Stimulated activated CD8-positive, alpha-beta memory T cell treated with anti-CD3 and anti-CD28 coated beads, Interleukin-7, amount 100 ng/mL, for 24 hours (primary cell): ENCODE data around the gene HK3.
"Not testable (repeated sequence)": the region's sequence is repeated elsewhere in the genome, so short reads cannot be mapped to it uniquely, and the experiment has no call there.

Source experiments
- DNase-seq: peaks from one replicate; pipeline ENCODE4 v3.0.0-alpha.2; 2020; ENCODE audit warnings: low read depth

Gene HK3

GRCh38 chr5:176882567-176882903, 16.6 kb downstream of the HK3 start:
- no peak for DNase-seq

GRCh38 chr5:176881816-176882566, 17.2 kb downstream of the HK3 start:
- DNase-seq: no peak

GRCh38 chr5:176881021-176881749, 18.0 kb downstream of the HK3 start:
- no peak for DNase-seq

DNA sequence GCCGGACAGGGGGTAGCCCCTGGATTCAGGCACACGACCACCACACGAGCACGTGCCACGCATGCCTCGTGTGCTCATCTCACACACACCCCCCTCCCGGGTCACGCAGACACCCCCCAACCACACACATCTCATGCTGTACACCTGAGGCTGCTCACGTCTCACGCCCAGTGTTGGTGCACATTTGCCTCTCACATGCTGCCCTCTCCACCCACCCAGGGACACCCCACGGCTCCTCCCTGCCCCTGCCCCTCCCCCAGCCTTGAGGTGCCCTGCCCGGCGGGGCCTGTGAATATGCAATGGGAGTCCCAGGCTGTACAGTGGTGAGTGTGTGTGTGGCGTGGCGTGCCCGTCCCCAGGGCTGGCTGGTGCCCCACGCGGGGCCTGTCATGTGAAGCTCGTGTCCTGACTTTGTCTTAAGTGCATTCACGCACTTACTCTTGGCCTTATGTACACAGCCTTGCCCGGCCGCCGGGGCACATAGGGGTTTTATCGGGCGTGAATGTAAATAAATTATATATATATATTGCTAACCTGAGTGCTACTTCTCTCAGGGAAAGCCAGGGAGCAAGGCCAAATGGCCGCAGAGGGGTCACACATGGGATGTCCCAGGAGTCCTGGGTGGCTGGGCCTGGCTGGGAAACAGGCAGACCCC, 18.7 kb downstream of the HK3 start:
- no peak for DNase-seq

DNA sequence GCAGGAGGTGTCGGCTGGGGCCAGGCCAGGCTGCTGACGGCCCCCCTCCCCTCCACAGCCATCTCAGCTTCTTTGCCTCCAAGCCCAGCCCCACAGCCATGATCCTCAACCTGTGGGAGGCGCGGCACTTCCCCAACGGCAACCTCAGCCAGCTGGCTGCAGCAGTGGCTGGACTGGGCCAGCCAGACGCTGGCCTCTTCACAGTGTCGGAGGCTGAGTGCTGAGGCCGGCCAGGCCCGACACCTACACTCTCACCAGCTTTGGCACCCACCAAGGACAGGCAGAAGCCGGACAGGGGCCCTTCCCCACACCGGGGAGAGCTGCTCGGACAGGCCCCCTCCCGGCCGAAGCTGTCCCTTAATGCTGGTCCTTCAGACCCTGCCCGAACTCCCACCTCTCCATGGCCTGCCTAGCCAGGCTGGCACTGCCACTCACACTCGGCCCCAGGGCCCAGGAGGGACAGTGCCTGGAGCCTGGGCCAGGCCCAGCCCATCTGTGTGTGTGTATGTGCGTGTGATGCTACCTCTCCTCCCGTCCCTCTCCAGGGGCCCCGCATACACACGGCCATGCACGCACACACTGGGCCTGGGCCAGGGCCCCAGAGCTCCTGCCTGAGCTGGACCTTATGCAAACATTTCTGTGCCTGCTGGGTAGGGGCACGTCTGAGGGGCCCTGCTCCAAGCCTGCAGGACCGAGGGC, 19.3 kb downstream of the HK3 start:
- DNase-seq: no peak

- no peak for DNase-seq
Observed at GRCh38 chr5:176878906-176879662, 20.1 kb downstream of the HK3 start.

DNA sequence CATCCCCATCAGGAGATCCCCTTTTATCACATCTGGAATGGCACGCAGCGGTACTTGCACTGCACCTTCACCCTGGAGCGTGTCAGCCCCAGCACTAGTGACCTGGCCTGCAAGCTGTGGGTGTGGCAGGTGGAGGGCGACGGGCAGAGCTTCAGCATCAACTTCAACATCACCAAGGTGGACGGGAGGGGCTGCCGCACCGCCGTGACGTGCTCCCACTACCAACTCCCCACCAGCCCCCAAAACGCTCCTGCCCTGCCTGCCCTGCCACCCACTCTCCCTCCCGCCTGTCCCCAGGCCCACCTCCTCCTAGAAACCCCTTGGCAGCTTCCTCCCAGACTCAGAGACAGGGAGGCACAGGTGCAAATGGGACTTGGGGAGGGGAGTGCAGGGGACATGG, 20.7 kb downstream of the HK3 start:
- DNase-seq: no peak

DNA sequence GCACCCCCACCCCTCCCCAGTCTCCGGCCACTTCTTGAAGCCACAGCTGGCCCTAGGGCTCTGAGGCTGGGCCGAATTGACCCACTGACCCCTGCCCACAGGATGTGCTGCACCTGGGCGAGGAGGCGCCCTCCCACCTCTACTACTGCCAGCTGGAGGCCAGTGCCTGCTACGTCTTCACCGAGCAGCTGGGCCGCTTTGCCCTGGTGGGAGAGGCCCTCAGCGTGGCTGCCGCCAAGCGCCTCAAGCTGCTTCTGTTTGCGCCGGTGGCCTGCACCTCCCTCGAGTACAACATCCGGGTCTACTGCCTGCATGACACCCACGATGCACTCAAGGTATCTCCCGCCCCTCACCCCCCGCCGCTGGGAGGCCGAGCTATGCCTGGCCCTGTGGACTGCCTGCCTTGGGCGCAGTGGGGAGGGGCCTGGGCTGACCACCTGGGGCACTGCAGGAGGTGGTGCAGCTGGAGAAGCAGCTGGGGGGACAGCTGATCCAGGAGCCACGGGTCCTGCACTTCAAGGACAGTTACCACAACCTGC, 21.3 kb downstream of the HK3 start:
- no peak for DNase-seq

- no peak for DNase-seq
Observed at GRCh38 chr5:176876506-176877431, 22.4 kb downstream of the HK3 start.

GRCh38 chr5:176875783-176876505, 23.2 kb downstream of the HK3 start:
- no peak for DNase-seq

- DNase-seq: no peak
Observed at GRCh38 chr5:176875014-176875550, 24.1 kb downstream of the HK3 start.

GRCh38 chr5:176874198-176874780, 24.9 kb downstream of the HK3 start:
- DNase-seq: no peak

GRCh38 chr5:176873541-176874172, 25.5 kb downstream of the HK3 start:
- no peak for DNase-seq

- not testable (repeated sequence) for DNase-seq
Observed at GRCh38 chr5:176873011-176873410, 26.1 kb downstream of the HK3 start.

DNA sequence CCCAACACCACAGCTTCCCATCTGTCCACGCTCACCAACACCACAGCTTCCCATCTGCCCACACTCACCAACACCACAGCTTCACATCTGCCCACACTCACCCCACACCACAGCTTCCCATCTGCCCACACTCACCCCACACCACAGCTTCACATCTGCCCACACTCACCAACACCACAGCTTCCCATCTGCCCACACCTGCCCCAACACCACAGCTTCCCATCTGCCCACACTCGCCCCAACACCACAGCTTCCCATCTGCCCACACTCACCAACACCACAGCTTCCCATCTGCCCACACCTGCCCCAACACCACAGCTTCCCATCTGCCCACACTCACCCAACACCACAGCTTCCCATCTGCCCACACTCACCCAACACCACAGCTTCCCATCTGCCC, 26.6 kb downstream of the HK3 start:
- not testable (repeated sequence) for DNase-seq

GRCh38 chr5:176870644-176871043, 28.5 kb downstream of the HK3 start:
- not testable (repeated sequence) for DNase-seq

GRCh38 chr5:176870110-176870591, 29.0 kb downstream of the HK3 start:
- DNase-seq: no peak

- DNase-seq: no peak
Observed at GRCh38 chr5:176869501-176870109, 29.5 kb downstream of the HK3 start.
